Natural killer cell (primary cell): ENCODE results near the gene AK2. TPM values are rescaled to one million over a fixed set of nuclear protein-coding genes. Genes with fewer than 3 reads are reported as not detected.

Experiments used
- ATAC-seq, 3 donors: fragments of 150-1000 bp in 2 of 3; fragments of 200-7000 bp in 1 of 3; cut with Tn5 transposase; 1 replicate in 1 of 3; 2 replicates in 2 of 3; pipeline ENCODE4 v1.10.0; 2021; ENCODE audit warnings: mild to moderate bottlenecking in 2 of 3, moderate library complexity in 2 of 3
- DNase-seq, 2 donors: peaks; one replicate each; pipeline versions ENCODE4 v3.0.0 to v3.0.0-alpha.2; 2013 to 2021; ENCODE audit warnings: mixed read lengths in 1 of 2
- H3K27ac ChIP-seq: one replicate; pipeline ENCODE4 v1.5.1; 2013; ENCODE audit warnings: mild to moderate bottlenecking, low read length
- H3K27me3 ChIP-seq: one replicate; pipeline ENCODE4 v1.6.1; 2013; ENCODE audit warnings: low read length; ENCODE audit not compliant: control insufficient read depth, insufficient read depth
- H3K36me3 ChIP-seq: one replicate; pipeline ENCODE4 v1.6.1; 2013; ENCODE audit warnings: low read length; ENCODE audit not compliant: control insufficient read depth, insufficient read depth
- H3K4me1 ChIP-seq: one replicate; pipeline ENCODE4 v1.6.1; 2013; ENCODE audit warnings: low read length; ENCODE audit not compliant: control insufficient read depth, insufficient read depth
- H3K4me3 ChIP-seq: one replicate; pipeline ENCODE4 v1.5.1; 2013; ENCODE audit warnings: low read length
- H3K9me3 ChIP-seq: one replicate; pipeline ENCODE4 v1.6.1; 2013; ENCODE audit warnings: low read length; ENCODE audit not compliant: control insufficient read depth, insufficient read depth
- H3K27ac Mint-ChIP-seq, 2 donors: one replicate each; pipeline ENCODE4 v1.8.0; 2022; ENCODE audit warnings: mild to moderate bottlenecking in 2 of 2, mixed read lengths in 2 of 2, moderate library complexity in 1 of 2
- H3K27me3 Mint-ChIP-seq, 2 donors: one replicate each; pipeline ENCODE4 v1.8.0; 2022; ENCODE audit warnings: low read depth in 2 of 2, mixed read lengths in 2 of 2
- H3K36me3 Mint-ChIP-seq: one replicate; pipeline ENCODE4 v1.8.0; 2022; ENCODE audit warnings: mixed read lengths
- H3K4me1 Mint-ChIP-seq, 2 donors: one replicate each; pipeline ENCODE4 v1.8.0; 2022; ENCODE audit warnings: mixed read lengths in 2 of 2
- H3K4me3 Mint-ChIP-seq: one replicate; pipeline ENCODE4 v1.8.0; 2022; ENCODE audit warnings: mild to moderate bottlenecking, moderate library complexity, mixed read lengths
- H3K9me3 Mint-ChIP-seq, 2 donors: one replicate each; pipeline ENCODE4 v1.8.0; 2022; ENCODE audit warnings: mixed read lengths in 2 of 2
- WGBS: methylation state at CpG from one replicate; pipeline ENCODE4 v1.1.7; 2013; ENCODE audit warnings: missing lambda C conversion rate; ENCODE audit not compliant: insufficient coverage; 5-methylcytosine and 5-hydroxymethylcytosine counted together
- intact Hi-C: fragments of 100-400 bp; cut with micrococcal nuclease; formaldehyde crosslinking; loops from one replicate; pipeline ENCODE4 v1.14.2; 2022
- total RNA-seq, 4 donors: library from RNA; stranded (reverse); fragments of 120-200 nt in 1 of 4; gene quantifications; one replicate each; pipeline versions ENCODE4 v1.2.3 to v1.2.4, GENCODE V29; 2013 to 2022
- TF ChIP-seq, protein P1 (sequence below): fragments of 200-600 bp; IDR thresholded peaks from one replicate; pipeline ENCODE4 v1.8.0; 2022; ENCODE audit warnings: antibody characterized with exemption

AK2 gene
- total RNA-seq, 3 donors from 2014 or later (not counting 1 experiment from before 2014, with no cell fraction given), result 64.8 to 94.0 (median 67.1) TPM

DNA sequence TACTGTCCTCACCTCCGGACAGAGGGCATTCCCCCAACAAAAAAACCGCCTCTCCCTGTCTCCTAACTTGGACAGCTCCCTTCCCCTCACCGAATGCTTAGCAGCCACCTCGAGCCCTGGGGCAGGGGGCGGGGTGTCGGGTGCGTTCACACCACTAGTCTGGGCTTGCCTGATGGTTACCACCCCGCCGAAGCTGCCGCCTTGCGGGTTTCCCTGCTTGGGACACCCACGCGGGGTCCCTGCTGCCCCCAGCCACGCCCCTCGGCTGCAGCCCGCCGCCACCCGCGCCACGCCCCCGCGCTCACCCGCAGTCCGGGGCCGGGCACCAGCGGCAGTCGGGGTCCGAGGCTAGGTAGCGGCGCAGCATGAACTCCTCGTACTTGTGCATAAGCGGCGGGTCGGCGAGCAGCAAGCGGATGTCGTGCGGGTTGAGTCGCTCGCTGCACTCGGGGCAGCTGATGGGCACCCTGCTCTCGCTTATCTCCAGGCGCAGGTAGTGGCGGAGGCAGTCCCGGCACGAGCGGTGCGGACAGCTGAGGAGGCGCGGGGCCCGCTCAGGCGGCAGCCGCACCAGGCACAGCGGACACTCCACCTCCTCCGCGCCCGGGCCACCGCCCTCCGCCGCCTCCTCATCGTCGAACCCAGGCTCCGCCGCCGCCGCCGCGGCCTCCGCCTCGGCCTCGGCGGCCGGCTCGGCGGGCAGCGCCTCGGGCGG is 72.8 kb downstream of the AK2 start:
- Mint-ChIP-seq H3K27ac (peak overlapping the region; percentile 84 to 87), H3K36me3 (no peaks in the 10 kb centered on the region), H3K27me3 (peaks cover 0 to 6% of the 10 kb centered on the region in 2 donors), H3K4me1 (peaks cover 41 to 45% of the 10 kb centered on the region in 2 donors), H3K4me3 (peak overlapping the region; percentile 90), H3K9me3 (no peaks in the 10 kb centered on the region)
- DNase-seq, result peak; percentile 70 to 74
- Histone ChIP-seq H3K27me3 (no peaks in the 10 kb centered on the region), H3K36me3 (no peaks in the 10 kb centered on the region), H3K4me1 (peaks cover 18% of the 10 kb centered on the region), H3K9me3 (no peaks in the 10 kb centered on the region), H3K4me3 (peak overlapping the region; percentile 67), H3K27ac (peak overlapping the region; percentile 37)
- TF ChIP-seq, protein P1, sequence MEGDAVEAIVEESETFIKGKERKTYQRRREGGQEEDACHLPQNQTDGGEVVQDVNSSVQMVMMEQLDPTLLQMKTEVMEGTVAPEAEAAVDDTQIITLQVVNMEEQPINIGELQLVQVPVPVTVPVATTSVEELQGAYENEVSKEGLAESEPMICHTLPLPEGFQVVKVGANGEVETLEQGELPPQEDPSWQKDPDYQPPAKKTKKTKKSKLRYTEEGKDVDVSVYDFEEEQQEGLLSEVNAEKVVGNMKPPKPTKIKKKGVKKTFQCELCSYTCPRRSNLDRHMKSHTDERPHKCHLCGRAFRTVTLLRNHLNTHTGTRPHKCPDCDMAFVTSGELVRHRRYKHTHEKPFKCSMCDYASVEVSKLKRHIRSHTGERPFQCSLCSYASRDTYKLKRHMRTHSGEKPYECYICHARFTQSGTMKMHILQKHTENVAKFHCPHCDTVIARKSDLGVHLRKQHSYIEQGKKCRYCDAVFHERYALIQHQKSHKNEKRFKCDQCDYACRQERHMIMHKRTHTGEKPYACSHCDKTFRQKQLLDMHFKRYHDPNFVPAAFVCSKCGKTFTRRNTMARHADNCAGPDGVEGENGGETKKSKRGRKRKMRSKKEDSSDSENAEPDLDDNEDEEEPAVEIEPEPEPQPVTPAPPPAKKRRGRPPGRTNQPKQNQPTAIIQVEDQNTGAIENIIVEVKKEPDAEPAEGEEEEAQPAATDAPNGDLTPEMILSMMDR, result no peak
- under 1% methylated on average over 78 of the region's 78 CpGs for WGBS
- ATAC-seq, result peak; percentile 48 to 61 (median 51)
- intact Hi-C loops, result loop anchor here (1.0 to 2.0 kb wide), 2 partner anchors 17 to 81 kb away; no protein-coding TSS in a partner anchor

DNA sequence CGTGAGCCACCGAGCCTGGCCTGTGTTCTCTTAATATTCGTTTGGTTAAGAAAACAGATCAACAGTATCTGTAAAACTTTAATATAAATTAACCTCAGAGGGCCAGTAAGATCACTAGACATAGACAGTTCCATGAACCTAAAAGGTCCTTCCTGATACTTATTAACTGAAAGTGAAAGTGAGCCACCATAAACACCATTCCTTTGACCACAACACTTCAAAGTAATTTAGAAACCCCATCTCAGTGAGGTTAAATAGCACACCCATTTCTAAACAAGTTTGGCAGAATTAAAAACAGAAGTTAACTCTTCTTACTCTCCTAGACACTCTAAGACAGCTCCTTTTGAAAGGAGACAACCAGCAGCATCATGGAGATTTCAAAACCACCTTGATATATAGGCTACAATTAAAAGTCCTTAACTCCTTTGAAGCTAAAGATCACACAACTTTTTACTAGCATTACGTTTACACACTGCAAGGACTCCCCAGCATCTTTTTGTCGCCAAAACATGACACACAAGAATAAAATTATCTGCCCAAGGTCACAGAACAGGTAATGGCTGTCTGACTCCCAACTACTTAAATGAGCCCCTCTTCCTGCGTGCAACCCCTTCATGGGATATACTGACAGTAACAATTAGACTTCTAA is 74.3 kb downstream of the AK2 start:
- no peaks in the 10 kb centered on the region for H3K36me3 ChIP-seq
- no peaks in the 10 kb centered on the region for H3K9me3 Mint-ChIP-seq
- DNase-seq (peak in 1 of 2 donors; percentile 62), ATAC-seq (peak in 2 of 3 donors; percentile 2 to 9)
- no peaks in the 10 kb centered on the region for H3K27me3 Mint-ChIP-seq
- no peaks in the 10 kb centered on the region for H3K27me3 ChIP-seq
- TF ChIP-seq, protein P1, result no peak
- H3K4me3 Mint-ChIP-seq, result peak overlapping the region; percentile 90
- intact Hi-C loops, result loop anchor here (2.0 kb wide), 1 partner anchor 82 kb away; no protein-coding TSS in a partner anchor
- peak overlapping the region; percentile 65 for H3K27ac ChIP-seq
- H3K27ac Mint-ChIP-seq, result peak overlapping the region; percentile 84 to 87
- H3K4me3 ChIP-seq, result peak overlapping the region; percentile 67
- H3K9me3 ChIP-seq, result no peaks in the 10 kb centered on the region
- 41% methylated on average over 4 of the region's 6 CpGs for WGBS
- peaks cover 18% of the 10 kb centered on the region for H3K4me1 ChIP-seq
- peaks cover 53 to 56% of the 10 kb centered on the region in 2 donors for H3K4me1 Mint-ChIP-seq
- H3K36me3 Mint-ChIP-seq, result no peaks in the 10 kb centered on the region

DNA sequence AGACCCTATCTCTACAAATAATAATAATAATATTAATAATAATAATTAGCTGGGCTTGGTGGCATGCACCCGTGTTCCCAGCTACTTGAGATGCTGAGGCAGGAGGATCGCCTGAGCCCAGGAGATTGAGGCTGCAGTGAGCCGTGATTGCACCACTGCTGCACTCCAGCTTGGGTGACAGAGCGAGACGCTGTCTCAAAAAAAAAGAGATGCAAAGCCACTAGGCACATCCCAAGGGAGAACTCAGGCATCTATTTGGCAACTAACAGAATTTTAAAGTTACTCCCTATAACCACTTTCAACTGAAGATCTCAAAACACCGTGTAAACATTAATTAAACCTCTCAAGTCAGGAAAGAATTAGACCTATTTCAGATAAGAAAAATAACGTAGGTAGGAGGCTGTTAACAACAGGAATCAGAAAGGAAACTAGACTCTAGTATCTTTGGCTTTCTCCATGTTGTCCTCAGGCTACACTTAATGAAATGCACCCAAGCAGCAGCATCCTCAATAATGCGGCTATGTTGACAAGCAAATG is 75.8 kb downstream of the AK2 start:
- Mint-ChIP-seq H3K9me3 (no peaks in the 10 kb centered on the region), H3K4me1 (peaks cover 60 to 62% of the 10 kb centered on the region in 2 donors), H3K27me3 (no peaks in the 10 kb centered on the region), H3K36me3 (no peaks in the 10 kb centered on the region), H3K4me3 (peak overlapping the region; percentile 45), H3K27ac (peak overlapping the region; percentile 84 to 87)
- H3K27ac ChIP-seq, result no peak overlapping the region
- 74% methylated on average over 7 of the region's 8 CpGs for WGBS
- no peak for DNase-seq
- TF ChIP-seq, protein P1, result no peak
- no peak overlapping the region for H3K4me3 ChIP-seq
- no peak for ATAC-seq
- H3K27me3 ChIP-seq, result no peaks in the 10 kb centered on the region
- peaks cover 18% of the 10 kb centered on the region for H3K4me1 ChIP-seq
- H3K36me3 ChIP-seq, result no peaks in the 10 kb centered on the region
- H3K9me3 ChIP-seq, result no peaks in the 10 kb centered on the region
- intact Hi-C loops, result no loop called here
